Gastroesophageal sphincter (tissue), 4 donors: ENCODE measurements around the gene OXSR1. TPM values are rescaled to one million over a fixed set of nuclear protein-coding genes. Genes with fewer than 3 reads are reported as not detected.
"Not testable (repeated sequence)": the region's sequence is repeated elsewhere in the genome, so short reads cannot be mapped to it uniquely, and the experiment has no call there.

Source experiments
- ATAC-seq: fragments of 150-250 bp; one replicate; pipeline ENCODE4 v1.9.1; 2016; ENCODE audit warnings: mild to moderate bottlenecking, moderate library complexity
- H3K27ac ChIP-seq, 4 donors: fragments of 200-600 bp; sonication (generic) in 3 of 4; 1 replicate in 3 of 4; 2 replicates in 1 of 4; pipeline ENCODE4 v1.5.1; 2016 to 2019
- H3K27me3 ChIP-seq: fragments of 200-600 bp; sonication (generic); one replicate; pipeline ENCODE4 v1.5.1; 2019
- H3K36me3 ChIP-seq, 2 donors: fragments of 200-600 bp; sonication (generic); one replicate each; pipeline ENCODE4 v1.5.1; 2019; ENCODE audit warnings: control low read depth in 1 of 2
- H3K4me1 ChIP-seq, 3 donors: fragments of 200-600 bp; sonication (generic); 1 replicate in 2 of 3; 2 replicates in 1 of 3; pipeline ENCODE4 v1.5.1; 2016 to 2019; ENCODE audit warnings: control low read depth in 2 of 3
- H3K4me3 ChIP-seq, 2 donors: fragments of 200-600 bp; sonication (generic); one replicate each; pipeline ENCODE4 v1.5.1; 2019; ENCODE audit warnings: mild to moderate bottlenecking in 1 of 2, moderate library complexity in 1 of 2
- H3K9me3 ChIP-seq, 3 donors: fragments of 200-600 bp; sonication (generic); one replicate each; pipeline ENCODE4 v1.5.1; 2017 to 2019; ENCODE audit warnings: control low read depth in 2 of 3
- CTCF ChIP-seq, 4 experiments: fragments of 200-600 bp in 2 of 4; fragments of 450-650 bp in 2 of 4; sonication (generic) in 1 of 4; IDR thresholded peaks; one replicate each; pipeline ENCODE4 v1.5.1; 2017 to 2019; ENCODE audit warnings: antibody characterized with exemption in 4 of 4, mild to moderate bottlenecking in 2 of 4, moderate library complexity in 2 of 4
- EP300 ChIP-seq: sonication (generic); formaldehyde crosslinking; IDR thresholded peaks from one replicate; pipeline ENCODE4 v1.6.1; 2017; ENCODE audit warnings: antibody characterized with exemption, mild to moderate bottlenecking
- POLR2A ChIP-seq, 2 donors: fragments of 450-650 bp; IDR thresholded peaks; one replicate each; pipeline ENCODE4 v1.6.1; 2017; ENCODE audit warnings: antibody characterized with exemption in 2 of 2, mild to moderate bottlenecking in 2 of 2, moderate library complexity in 1 of 2
- POLR2AphosphoS5 ChIP-seq: sonication (generic); formaldehyde crosslinking; IDR thresholded peaks from one replicate; pipeline ENCODE4 v1.6.1; 2017; ENCODE audit warnings: antibody characterized with exemption
- WGBS, 2 donors: methylation state at CpG; one replicate each; pipeline ENCODE4 v1.1.5; 2018; ENCODE audit warnings: low coverage in 1 of 2; 5-methylcytosine and 5-hydroxymethylcytosine counted together
- total RNA-seq, 4 donors: library from RNA; depleted of rRNA; stranded (reverse); fragments of >200 nt; gene quantifications; one replicate each; pipeline ENCODE4 v1.1.0, GENCODE V29; 2016

The OXSR1 gene
- total RNA-seq, 4 donors from 2014 or later = 29.5 to 41.0 (median 34.3) TPM

- no peak for ATAC-seq
- H3K36me3 ChIP-seq = peaks cover 5 to 85% of the 10 kb centered on the region in 2 donors
- TF ChIP-seq CTCF (IDR thresholded peaks at IDR 0.05) = no peak
- H3K4me1 ChIP-seq = no peaks in the 10 kb centered on the region
- H3K4me3 ChIP-seq = no peak overlapping the region
- no peaks in the 10 kb centered on the region for H3K9me3 ChIP-seq
- 58 to 100% methylated on average over 1 to 2 of the region's 2 CpGs for WGBS, 2 donors
- no peaks in the 10 kb centered on the region for H3K27me3 ChIP-seq
- no peak overlapping the region for H3K27ac ChIP-seq
Observed at GRCh38 chr3:38227989-38228388, 62.7 kb downstream of the OXSR1 start.

GRCh38 chr3:38229036-38229435 is 63.7 kb downstream of the OXSR1 start:
- H3K36me3 ChIP-seq = peaks cover 5 to 76% of the 10 kb centered on the region in 2 donors
- no peak overlapping the region for H3K4me3 ChIP-seq
- no peak overlapping the region for H3K27ac ChIP-seq
- H3K27me3 ChIP-seq = no peaks in the 10 kb centered on the region
- WGBS, 2 donors = 85% methylated on average over 1 of the region's 1 CpG; no CpG with 5 or more reads in 1 of the 2 donors
- ATAC-seq = no peak
- H3K4me1 ChIP-seq = no peaks in the 10 kb centered on the region
- no peaks in the 10 kb centered on the region for H3K9me3 ChIP-seq
- TF ChIP-seq CTCF (IDR thresholded peaks at IDR 0.05) (no peak), EP300 (no peak), POLR2AphosphoS5 (no peak), POLR2A (IDR thresholded peaks at IDR 0.05) (no peak)

- 60 to 89% methylated on average over 1 to 2 of the region's 2 CpGs for WGBS, 2 donors
- H3K27ac ChIP-seq = no peak overlapping the region
- ATAC-seq = no peak
- H3K9me3 ChIP-seq = peaks cover 0 to 8% (median 0%) of the 10 kb centered on the region in 3 donors
- H3K4me3 ChIP-seq = no peak overlapping the region
- H3K27me3 ChIP-seq = no peaks in the 10 kb centered on the region
- peaks cover 0 to 71% of the 10 kb centered on the region in 2 donors for H3K36me3 ChIP-seq
- TF ChIP-seq CTCF (IDR thresholded peaks at IDR 0.05) = no peak
- no peak for TF ChIP-seq POLR2A (IDR thresholded peaks at IDR 0.05)
- no peak for TF ChIP-seq POLR2AphosphoS5
- no peak for TF ChIP-seq EP300
- H3K4me1 ChIP-seq = no peaks in the 10 kb centered on the region
Observed at GRCh38 chr3:38232701-38233100, 67.4 kb downstream of the OXSR1 start.

- Histone ChIP-seq H3K4me1 (no peaks in the 10 kb centered on the region), H3K27me3 (no peaks in the 10 kb centered on the region), H3K4me3 (no peak overlapping the region), H3K27ac (no peak overlapping the region), H3K36me3 (peaks cover 0 to 76% of the 10 kb centered on the region in 2 donors), H3K9me3 (peaks cover 0 to 18% (median 0%) of the 10 kb centered on the region in 3 donors)
- no peak for ATAC-seq
- no peak for TF ChIP-seq CTCF (IDR thresholded peaks at IDR 0.05)
- TF ChIP-seq EP300 = no peak
- TF ChIP-seq POLR2AphosphoS5 = no peak
- TF ChIP-seq POLR2A (IDR thresholded peaks at IDR 0.05) = no peak
Observed at GRCh38 chr3:38235466-38235865, 70.1 kb downstream of the OXSR1 start.

- H3K36me3 ChIP-seq = peaks cover 0 to 65% of the 10 kb centered on the region in 2 donors
- WGBS, 2 donors = 100% methylated on average over 2 of the region's 2 CpGs
- H3K4me3 ChIP-seq = no peak overlapping the region
- H3K4me1 ChIP-seq = no peaks in the 10 kb centered on the region
- no peak for ATAC-seq
- peaks cover 0 to 18% (median 0%) of the 10 kb centered on the region in 3 donors for H3K9me3 ChIP-seq
- no peak overlapping the region for H3K27ac ChIP-seq
- TF ChIP-seq EP300 = no peak
- no peaks in the 10 kb centered on the region for H3K27me3 ChIP-seq
Observed at GRCh38 chr3:38238416-38239008, 73.2 kb downstream of the OXSR1 start.

GRCh38 chr3:38242812-38243211 is 77.5 kb downstream of the OXSR1 start:
- ATAC-seq, H3K9me3 ChIP-seq, H3K27ac ChIP-seq, H3K27me3 ChIP-seq, H3K4me3 ChIP-seq: not testable (repeated sequence)
- Histone ChIP-seq H3K4me1 (peaks cover 0 to 12% (median 0%) of the 10 kb centered on the region in 3 donors), H3K36me3 (peaks cover 0 to 53% of the 10 kb centered on the region in 2 donors)
- 98% methylated on average over 3 to 4 of the region's 4 CpGs for WGBS, 2 donors
